ENCODE data around the gene RDH16. TPM values are rescaled to one million over a fixed set of nuclear protein-coding genes. Genes with fewer than 3 reads are reported as not detected.

Gene RDH16
- total RNA-seq, 4 donors from 2014 or later = 0.84 to 4.7 (median 1.0) TPM

GRCh38 chr12:56935752-56936151 lies 21.7 kb downstream of the RDH16 start:
- 81 to 87% methylated on average over 2 of the region's 2 CpGs for WGBS, 2 donors
- no peak for TF ChIP-seq POLR2A (IDR thresholded peaks at IDR 0.05)
- TF ChIP-seq CTCF (IDR thresholded peaks at IDR 0.05) = no peak
- intact Hi-C loops (cut with DNase I; ENCODE audit: low total_unique reads) = no loop called here

GRCh38 chr12:56935157-56935556 lies 22.3 kb downstream of the RDH16 start:
- intact Hi-C loops (cut with DNase I; ENCODE audit: low total_unique reads) = no loop called here
- 62 to 89% methylated on average over 2 of the region's 2 CpGs for WGBS, 2 donors
- DNase-seq (ENCODE audit: low spot score in 2 of 2) = no peak
- H3K4me3 ChIP-seq (ENCODE audit: low read depth, poor library complexity, severe bottlenecking) = no peak overlapping the region
- TF ChIP-seq CTCF (IDR thresholded peaks at IDR 0.05) (no peak), POLR2A (IDR thresholded peaks at IDR 0.05) (no peak)

More at GRCh38 chr12:56935752-56936151, 21.7 kb downstream of the RDH16 start:
- no peak for DNase-seq (ENCODE audit: low spot score in 2 of 2)
- no peak overlapping the region for H3K4me3 ChIP-seq (ENCODE audit: low read depth, poor library complexity, severe bottlenecking)

DNA sequence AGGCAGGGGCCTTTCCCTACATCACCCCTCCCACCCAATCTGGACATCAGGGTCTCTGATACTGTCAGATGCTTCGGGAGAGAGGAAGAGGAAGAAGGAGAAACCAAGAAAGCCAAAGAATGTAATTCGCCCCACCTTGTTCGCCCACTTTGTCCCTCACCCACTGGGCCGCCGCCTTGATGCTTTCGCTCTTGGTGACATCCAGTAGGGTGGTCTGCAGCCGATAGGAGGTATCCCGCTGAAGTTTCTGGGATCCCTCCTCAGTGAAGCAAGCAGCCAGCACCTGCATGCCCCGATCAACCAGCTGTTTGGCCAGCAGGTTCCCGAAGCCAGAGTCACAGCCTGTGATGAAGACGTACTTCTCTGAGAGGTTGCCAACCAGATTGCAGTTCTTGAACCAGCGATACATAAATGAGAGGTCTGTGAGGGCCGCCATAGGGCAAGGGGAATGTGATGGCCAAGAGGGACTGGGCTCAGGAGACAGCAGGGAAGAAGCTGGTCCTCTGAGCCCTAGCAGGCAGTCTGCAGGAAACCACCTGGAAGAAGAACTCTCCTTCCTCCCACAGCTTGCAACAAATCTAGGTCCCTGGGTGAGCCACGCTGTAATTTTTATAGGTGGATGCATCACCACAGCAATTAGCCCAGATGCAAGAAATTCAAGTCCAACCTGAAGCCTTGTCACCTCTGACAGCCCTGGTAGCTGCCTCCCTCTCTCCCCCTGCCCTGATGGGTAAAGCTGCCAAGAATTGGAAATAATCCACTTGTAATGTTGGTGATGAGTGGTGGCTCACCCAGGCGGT lies 23.4 kb downstream of the RDH16 start, which contains the start of gene SDR9C7:
TSS of gene SDR9C7 (minus strand) at position 583 of the 800 bp plus-strand sequence. CDS start at position 436, 147 bp downstream.
- no peak within 1 kb of the TSS for H3K4me3 ChIP-seq (ENCODE audit: low read depth, poor library complexity, severe bottlenecking)
- no peak for TF ChIP-seq CTCF (IDR thresholded peaks at IDR 0.05)
- intact Hi-C loops (cut with DNase I; ENCODE audit: low total_unique reads) = no loop called here
- DNase-seq (ENCODE audit: low spot score in 2 of 2) = no peak
- 87 to 88% methylated on average over 15 of the region's 15 CpGs for WGBS, 2 donors

- WGBS, 2 donors = 43 to 44% methylated on average over 1 of the region's 1 CpG
- intact Hi-C loops (cut with DNase I; ENCODE audit: low total_unique reads) = no loop called here
- DNase-seq (ENCODE audit: low spot score in 2 of 2) = peak in 1 of 2 donors; percentile 65
- no peak for TF ChIP-seq POLR2A (IDR thresholded peaks at IDR 0.05)
- no peak for TF ChIP-seq CTCF (IDR thresholded peaks at IDR 0.05)
- no peak overlapping the region for H3K4me3 ChIP-seq (ENCODE audit: low read depth, poor library complexity, severe bottlenecking)
Observed at GRCh38 chr12:56932867-56933266, 24.5 kb downstream of the RDH16 start.

GRCh38 chr12:56932146-56932545 lies 25.3 kb downstream of the RDH16 start:
- 57 to 59% methylated on average over 5 of the region's 5 CpGs for WGBS, 2 donors
- H3K4me3 ChIP-seq (ENCODE audit: low read depth, poor library complexity, severe bottlenecking) = no peak overlapping the region
- no peak for TF ChIP-seq POLR2A (IDR thresholded peaks at IDR 0.05)
- TF ChIP-seq CTCF (IDR thresholded peaks at IDR 0.05) = no peak
- intact Hi-C loops (cut with DNase I; ENCODE audit: low total_unique reads) = no loop called here
- DNase-seq (ENCODE audit: low spot score in 2 of 2) = no peak

Measured in lower leg skin (tissue), 4 donors.